Psoas muscle (tissue), 8 donors: ENCODE results near the gene CCDC91. TPM values are rescaled to one million over a fixed set of nuclear protein-coding genes. Genes with fewer than 3 reads are reported as not detected.
"Not testable (repeated sequence)": the region's sequence is repeated elsewhere in the genome, so short reads cannot be mapped to it uniquely, and the experiment has no call there.

Experiments used
- ATAC-seq, 4 donors: fragments of 200-7000 bp; cut with Tn5 transposase; one replicate each; pipeline ENCODE4 v1.9.1; 2020; ENCODE audit warnings: moderate library complexity in 3 of 4, mild to moderate bottlenecking in 2 of 4
- DNase-seq, 2 donors: peaks; one replicate each; pipeline ENCODE4 v3.0.0-alpha.2; 2020
- H3K27ac ChIP-seq: fragments of 200-600 bp; one replicate; pipeline ENCODE4 v1.8.0; 2022
- H3K27me3 ChIP-seq, 3 donors: fragments of 200-600 bp in 1 of 3; one replicate each; pipeline versions ENCODE4 v1.6.1 to v1.8.0; 2013 to 2022; ENCODE audit warnings: low read length in 2 of 3, mild to moderate bottlenecking in 2 of 3, moderate library complexity in 1 of 3; ENCODE audit not compliant: insufficient read depth in 3 of 3
- H3K36me3 ChIP-seq, 2 donors: fragments of 200-600 bp in 1 of 2; one replicate each; pipeline versions ENCODE4 v1.6.1 to v1.8.0; 2013 to 2022; ENCODE audit warnings: low read depth in 1 of 2, mild to moderate bottlenecking in 1 of 2, moderate library complexity in 1 of 2; ENCODE audit not compliant: insufficient read depth in 1 of 2
- H3K4me1 ChIP-seq: fragments of 200-600 bp; one replicate; pipeline ENCODE4 v1.8.0; 2022
- H3K4me3 ChIP-seq: fragments of 200-600 bp; one replicate; pipeline ENCODE4 v1.8.0; 2022; ENCODE audit warnings: mild to moderate bottlenecking
- H3K9me3 ChIP-seq: fragments of 200-600 bp; one replicate; pipeline ENCODE4 v1.8.0; 2022
- CTCF ChIP-seq: fragments of 200-600 bp; IDR thresholded peaks from one replicate; pipeline ENCODE4 v1.8.0; 2022; ENCODE audit warnings: antibody characterized with exemption
- WGBS, 3 donors: extraction: QIAGEN DNeasy Blood & Tissue Kit; methylation state at CpG; one replicate each; pipeline versions ENCODE4 v1.1.6 to v1.1.7; 2013; 5-methylcytosine and 5-hydroxymethylcytosine counted together
- intact Hi-C, 2 donors: fragments of 100-400 bp; cut with DNase I; formaldehyde crosslinking; loops; one replicate each; pipeline versions ENCODE4 v1.11.0 to v1.14.2; 2022
- polyA plus RNA-seq, 3 donors: library from polyadenylated mRNA; stranded (reverse); fragments of 200-250 nt; gene quantifications; one replicate each; pipeline ENCODE4 v1.2.3, GENCODE V29; 2013
- total RNA-seq, 4 donors: library from RNA; stranded (reverse); fragmentation: NEBNext Ultra II Directional in 2 of 4; extraction: Animal tissue kit (Norgen Biotek cat#: 25700) in 2 of 4; gene quantifications; one replicate each; pipeline versions ENCODE4 v1.2.1 to v1.2.4, GENCODE V29; 2021 to 2023
- donor health status: healthy with polysubstance abuse.
- donor health status: DM: no; HTN: no; CAD: no; lungs with moderate emphysema.
- donor health status: Bipolar disorder and iron deficiency.
- donor health status: healthy.
- donor health status: DM: yes; HTN: yes; CAD: no.
- donor health status: DM: no; HTN: no; CAD: no.
- donor health status: DM: no; HTN: no; CAD: no.
- donor health status: DM: yes; HTN: yes; CAD: no.

Gene CCDC91
- total and polyA plus RNA-seq, 7 donors = 18.4 to 47.2 (median 36.2) TPM

GRCh38 chr12:28328967-28329366 lies 138.7 kb downstream of the CCDC91 start:
- no peaks in the 10 kb centered on the region for H3K27me3 ChIP-seq
- no peaks in the 10 kb centered on the region for H3K4me1 ChIP-seq
- 95 to 100% (median 96%) methylated on average over 2 of the region's 2 CpGs for WGBS, 3 donors
- no peak overlapping the region for H3K27ac ChIP-seq
- no peak overlapping the region for H3K4me3 ChIP-seq
- TF ChIP-seq CTCF = no peak
- no peaks in the 10 kb centered on the region for H3K36me3 ChIP-seq
- ATAC-seq (no peak), DNase-seq (no peak)
- H3K9me3 ChIP-seq = no peaks in the 10 kb centered on the region
- intact Hi-C loops = no loop called here

GRCh38 chr12:28329727-28330126 lies 139.5 kb downstream of the CCDC91 start:
- H3K36me3 ChIP-seq, DNase-seq, H3K27me3 ChIP-seq, intact Hi-C loops, ATAC-seq, H3K9me3 ChIP-seq, H3K27ac ChIP-seq, H3K4me3 ChIP-seq, H3K4me1 ChIP-seq: not testable (repeated sequence)
- WGBS, 3 donors = 95 to 100% (median 99%) methylated on average over 2 of the region's 2 CpGs

GRCh38 chr12:28330232-28330631 lies 140.0 kb downstream of the CCDC91 start:
- H3K27ac ChIP-seq, DNase-seq, intact Hi-C loops, H3K27me3 ChIP-seq, H3K4me1 ChIP-seq, ATAC-seq, H3K4me3 ChIP-seq, H3K36me3 ChIP-seq, H3K9me3 ChIP-seq: not testable (repeated sequence)
- 86 to 96% (median 92%) methylated on average over 3 of the region's 3 CpGs for WGBS, 3 donors

- intact Hi-C loops = no loop called here
- TF ChIP-seq CTCF = no peak
Measured at GRCh38 chr12:28331130-28331529, 140.9 kb downstream of the CCDC91 start.

GRCh38 chr12:28340261-28341045 lies 150.2 kb downstream of the CCDC91 start:
- no peak overlapping the region for H3K4me3 ChIP-seq

More at GRCh38 chr12:28331130-28331529, 140.9 kb downstream of the CCDC91 start:
- Histone ChIP-seq H3K4me3 (no peak overlapping the region), H3K4me1 (no peaks in the 10 kb centered on the region), H3K27me3 (no peaks in the 10 kb centered on the region), H3K27ac (no peak overlapping the region), H3K36me3 (no peaks in the 10 kb centered on the region), H3K9me3 (no peaks in the 10 kb centered on the region)
- DNase-seq = no peak
- ATAC-seq = no peak
- WGBS, 3 donors = 19 to 24% (median 21%) methylated on average over 3 of the region's 3 CpGs

More at GRCh38 chr12:28340261-28341045, 150.2 kb downstream of the CCDC91 start:
- no peak for ATAC-seq
- Histone ChIP-seq H3K9me3 (no peaks in the 10 kb centered on the region), H3K4me1 (no peaks in the 10 kb centered on the region), H3K27ac (no peak overlapping the region), H3K27me3 (no peaks in the 10 kb centered on the region), H3K36me3 (no peaks in the 10 kb centered on the region)
- intact Hi-C loops = no loop called here
- no peak for DNase-seq
- no peak for TF ChIP-seq CTCF
- WGBS, 3 donors = 75 to 85% (median 84%) methylated on average over 4 of the region's 4 CpGs
